ENCODE measurements around the gene FLVCR2. TPM values are rescaled to one million over a fixed set of nuclear protein-coding genes. Genes with fewer than 3 reads are reported as not detected.

FLVCR2 gene, protein sequence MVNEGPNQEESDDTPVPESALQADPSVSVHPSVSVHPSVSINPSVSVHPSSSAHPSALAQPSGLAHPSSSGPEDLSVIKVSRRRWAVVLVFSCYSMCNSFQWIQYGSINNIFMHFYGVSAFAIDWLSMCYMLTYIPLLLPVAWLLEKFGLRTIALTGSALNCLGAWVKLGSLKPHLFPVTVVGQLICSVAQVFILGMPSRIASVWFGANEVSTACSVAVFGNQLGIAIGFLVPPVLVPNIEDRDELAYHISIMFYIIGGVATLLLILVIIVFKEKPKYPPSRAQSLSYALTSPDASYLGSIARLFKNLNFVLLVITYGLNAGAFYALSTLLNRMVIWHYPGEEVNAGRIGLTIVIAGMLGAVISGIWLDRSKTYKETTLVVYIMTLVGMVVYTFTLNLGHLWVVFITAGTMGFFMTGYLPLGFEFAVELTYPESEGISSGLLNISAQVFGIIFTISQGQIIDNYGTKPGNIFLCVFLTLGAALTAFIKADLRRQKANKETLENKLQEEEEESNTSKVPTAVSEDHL
- 0.87 and 5.3 TPM in 2 replicates for total RNA-seq

DNA sequence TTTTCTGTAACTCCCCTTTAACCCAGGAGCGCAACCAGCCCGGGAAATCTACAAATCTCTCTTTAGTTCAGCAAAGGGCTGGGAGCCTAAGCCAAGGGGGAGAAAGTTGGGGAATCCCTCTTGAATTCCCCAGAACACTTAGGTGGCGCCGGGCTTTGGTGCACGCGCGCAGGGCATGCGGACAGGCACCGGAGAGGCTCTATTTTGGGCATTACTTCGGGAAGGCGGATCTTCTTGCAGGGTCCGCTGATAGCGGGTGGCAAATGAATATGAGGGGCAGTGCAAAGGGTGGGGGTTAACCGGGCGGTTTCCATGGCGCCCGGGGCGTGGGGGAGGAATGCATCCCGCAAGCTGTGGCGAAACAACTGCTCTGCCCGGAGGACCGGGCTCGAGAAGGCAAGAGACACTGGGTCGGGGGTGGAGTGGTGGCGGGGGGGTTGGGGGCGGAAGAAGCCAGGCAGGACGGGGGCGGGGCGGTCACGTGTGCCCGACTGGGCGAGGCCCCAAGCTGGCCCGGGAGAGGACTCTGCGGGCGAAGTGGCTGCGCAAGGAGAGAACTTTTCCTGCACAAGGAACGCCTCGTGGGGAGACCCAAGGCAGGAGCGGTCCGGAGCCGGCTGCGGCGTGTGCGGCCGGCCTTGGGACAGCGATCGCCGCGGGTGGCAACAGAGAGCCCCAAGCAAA lies at the start of gene FLVCR2:
Gene FLVCR2, plus strand, starts transcription at position 519 of the 684 bp plus-strand sequence. CDS start 353 bp downstream, outside the sequence.

DNA sequence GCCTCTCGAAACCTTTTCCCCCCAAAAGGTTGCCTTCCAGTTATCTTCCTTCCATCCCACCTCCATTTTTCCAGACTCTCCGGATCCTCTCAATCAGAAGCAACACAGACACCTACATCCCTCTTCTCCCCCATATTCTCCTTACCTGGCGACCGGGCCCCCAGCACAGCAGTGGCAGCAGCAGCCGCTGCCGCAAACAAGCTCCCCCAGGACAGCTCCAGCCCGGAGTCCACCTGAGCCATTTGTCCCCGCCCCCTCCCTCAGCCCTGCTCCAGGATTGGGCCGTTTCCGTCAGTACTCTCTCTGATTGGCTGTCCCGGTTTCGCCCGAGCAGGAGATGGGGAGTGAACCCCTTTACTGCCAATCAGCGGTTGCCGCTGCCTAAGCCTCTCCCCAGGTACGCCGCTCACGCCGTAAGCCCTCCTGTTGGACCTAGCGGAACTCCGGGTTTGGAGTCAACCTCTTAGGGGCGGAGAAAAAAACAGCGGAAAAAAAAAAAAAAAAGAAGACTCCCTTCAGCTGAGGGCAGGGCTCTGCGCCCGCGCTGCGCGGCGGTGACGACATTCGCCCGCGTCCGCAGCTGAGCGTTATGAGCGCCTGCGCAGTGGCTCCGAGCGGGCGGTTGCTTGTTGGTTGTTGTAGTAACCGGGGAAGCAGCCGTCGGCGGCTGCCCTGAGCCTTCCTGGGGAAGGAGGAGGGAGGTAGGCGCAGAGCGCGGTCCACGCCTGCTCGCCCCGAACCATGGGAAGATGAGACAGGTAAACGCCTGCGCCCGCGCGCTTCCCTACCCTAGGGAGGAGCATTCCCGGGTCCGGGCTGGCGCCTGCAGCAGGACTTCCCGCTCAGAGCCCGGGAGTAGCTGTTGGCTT lies 82.4 kb downstream of the FLVCR2 start, which contains the start of the genes ERG28 and TTLL5:
Gene ERG28, minus strand, starts transcription at position 247 of the 869 bp plus-strand sequence. CDS start 3,374 bp downstream, outside the sequence.
Gene TTLL5, plus strand, starts transcription at position 617 of the 869 bp plus-strand sequence. CDS start 1,904 bp downstream, outside the sequence.

Other genes starting within 250 kb of the FLVCR2 start
- 48.6 and 102 TPM in 2 replicates for gene JDP2, start 150.6 kb upstream of the FLVCR2 start, total RNA-seq
- not detected in 2 replicates for gene BATF, start 56.2 kb upstream of the FLVCR2 start, total RNA-seq
- gene ERG28, start 82.3 kb downstream of the FLVCR2 start, total RNA-seq = 5.1 TPM in 2 replicates
- gene TTLL5, start 82.6 kb downstream of the FLVCR2 start, total RNA-seq = 14.1 and 28.4 TPM in 2 replicates

All from smooth muscle cell of trachea (primary cell).